ENCODE measurements around the gene MAPK8. TPM values are rescaled to one million over a fixed set of nuclear protein-coding genes. Genes with fewer than 3 reads are reported as not detected.

MAPK8 gene
- total RNA-seq, 4 donors from 2014 or later = 35.3 to 61.9 (median 42.5) TPM

DNA sequence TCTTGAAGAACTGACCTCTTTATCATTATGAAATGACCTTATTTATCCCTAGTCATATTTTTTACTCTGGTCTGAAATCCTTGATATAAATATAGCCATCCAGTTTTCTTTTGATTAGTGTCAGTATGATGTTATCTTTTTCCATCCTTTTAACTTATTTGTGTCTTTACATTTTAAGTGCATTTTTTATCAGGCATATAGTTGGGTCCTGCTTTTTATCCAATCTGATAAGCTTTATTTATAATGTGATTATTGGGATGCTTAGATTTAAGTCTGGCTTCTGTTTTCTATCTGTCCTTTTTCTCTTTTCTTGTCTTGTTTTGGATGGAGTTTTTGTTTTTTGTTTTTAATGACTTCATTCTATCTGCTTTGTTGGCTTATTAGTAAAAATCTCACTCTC, 179.2 kb downstream of the MAPK8 start:
- Histone ChIP-seq H3K9me3 (no peaks in the 10 kb centered on the region), H3K4me1 (no peaks in the 10 kb centered on the region), H3K4me3 (no peak overlapping the region), H3K27ac (no peak overlapping the region), H3K27me3 (peaks cover 4% of the 10 kb centered on the region), H3K36me3 (no peaks in the 10 kb centered on the region)
- TF ChIP-seq EP300 (IDR thresholded peaks at IDR 0.05) (no peak), POLR2A (IDR thresholded peaks at IDR 0.05) (no peak), POLR2AphosphoS5 (IDR thresholded peaks at IDR 0.05) (no peak)
- TF ChIP-seq, protein P1, sequence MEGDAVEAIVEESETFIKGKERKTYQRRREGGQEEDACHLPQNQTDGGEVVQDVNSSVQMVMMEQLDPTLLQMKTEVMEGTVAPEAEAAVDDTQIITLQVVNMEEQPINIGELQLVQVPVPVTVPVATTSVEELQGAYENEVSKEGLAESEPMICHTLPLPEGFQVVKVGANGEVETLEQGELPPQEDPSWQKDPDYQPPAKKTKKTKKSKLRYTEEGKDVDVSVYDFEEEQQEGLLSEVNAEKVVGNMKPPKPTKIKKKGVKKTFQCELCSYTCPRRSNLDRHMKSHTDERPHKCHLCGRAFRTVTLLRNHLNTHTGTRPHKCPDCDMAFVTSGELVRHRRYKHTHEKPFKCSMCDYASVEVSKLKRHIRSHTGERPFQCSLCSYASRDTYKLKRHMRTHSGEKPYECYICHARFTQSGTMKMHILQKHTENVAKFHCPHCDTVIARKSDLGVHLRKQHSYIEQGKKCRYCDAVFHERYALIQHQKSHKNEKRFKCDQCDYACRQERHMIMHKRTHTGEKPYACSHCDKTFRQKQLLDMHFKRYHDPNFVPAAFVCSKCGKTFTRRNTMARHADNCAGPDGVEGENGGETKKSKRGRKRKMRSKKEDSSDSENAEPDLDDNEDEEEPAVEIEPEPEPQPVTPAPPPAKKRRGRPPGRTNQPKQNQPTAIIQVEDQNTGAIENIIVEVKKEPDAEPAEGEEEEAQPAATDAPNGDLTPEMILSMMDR (IDR thresholded peaks at IDR 0.05) = no peak
- no peak for DNase-seq (ENCODE audit: low spot score in 2 of 2)

- Histone ChIP-seq H3K27ac (no peak overlapping the region), H3K4me1 (no peaks in the 10 kb centered on the region), H3K4me3 (no peak overlapping the region), H3K9me3 (no peaks in the 10 kb centered on the region), H3K36me3 (no peaks in the 10 kb centered on the region), H3K27me3 (no peaks in the 10 kb centered on the region)
- DNase-seq (ENCODE audit: low spot score in 2 of 2) = no peak
- WGBS = 95% methylated on average over 1 of the region's 1 CpG
- no peak for TF ChIP-seq POLR2A (IDR thresholded peaks at IDR 0.05)
- TF ChIP-seq, protein P1 (IDR thresholded peaks at IDR 0.05) = no peak
- no peak for TF ChIP-seq POLR2AphosphoS5 (IDR thresholded peaks at IDR 0.05)
- no peak for TF ChIP-seq EP300 (IDR thresholded peaks at IDR 0.05)
Observed at GRCh38 chr10:48487244-48487643, 180.8 kb downstream of the MAPK8 start.

Other genes with a start within 250 kb of the MAPK8 start
- under 1 TPM in 1 of 4 donors, not detected in 3; 0.72 TPM for gene FRMPD2, start 32.0 kb upstream of the MAPK8 start, total RNA-seq

Measured in suprapubic skin (tissue), 4 donors.